Measurements from ENCODE around the gene TRMT10A.
"Not testable (repeated sequence)": the region's sequence is repeated elsewhere in the genome, so short reads cannot be mapped to it uniquely, and the experiment has no call there.

Gene TRMT10A

DNA sequence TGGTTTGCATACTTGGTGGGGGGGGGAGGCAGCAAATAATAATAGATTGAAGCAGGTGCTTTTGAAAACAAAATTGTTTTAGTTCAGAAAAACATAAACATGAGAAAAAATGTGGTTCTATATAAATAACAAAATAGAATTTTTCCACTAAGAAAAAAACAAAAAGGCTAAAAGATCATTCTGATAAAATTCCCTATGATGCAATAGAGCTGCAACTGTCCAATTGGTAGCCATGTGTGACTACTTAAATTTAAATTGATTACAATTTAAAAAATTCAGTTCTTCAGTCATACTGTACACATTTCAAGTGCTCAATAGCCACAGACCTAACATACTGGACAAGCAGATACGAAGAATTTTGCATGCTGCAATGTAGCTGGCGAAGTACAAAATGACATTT, 11.0 kb downstream of the TRMT10A start:
- DNase-seq (ENCODE audit: low spot score), result no peak

- DNase-seq (ENCODE audit: low spot score), result no peak
These were observed 23.4 kb downstream of the TRMT10A start for GRCh38 chr4:99540277-99540939.

GRCh38 chr4:99537674-99538073, 26.2 kb downstream of the TRMT10A start:
- DNase-seq (ENCODE audit: low spot score), result no peak

DNA sequence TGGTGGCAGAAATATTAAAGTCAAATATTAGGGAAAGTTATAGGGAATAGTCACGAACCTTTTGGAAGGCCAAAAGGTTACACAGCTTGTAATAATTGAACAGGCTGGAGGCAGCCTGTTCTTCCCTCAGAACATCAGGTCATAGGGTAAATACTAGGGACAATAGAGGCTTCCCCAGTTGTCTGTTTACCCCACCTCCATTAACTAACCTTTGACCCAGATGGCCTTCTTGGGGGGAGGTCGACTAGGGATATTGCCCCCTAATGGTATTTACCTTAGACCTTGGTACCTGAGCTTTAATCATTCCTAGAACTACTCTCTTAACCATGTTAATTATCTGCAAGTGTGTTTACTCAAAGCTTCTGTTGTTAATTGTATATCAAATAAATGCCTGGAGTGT, 27.0 kb downstream of the TRMT10A start:
- DNase-seq (ENCODE audit: low spot score), result no peak

- no peak for DNase-seq (ENCODE audit: low spot score)
These were observed 27.6 kb downstream of the TRMT10A start for GRCh38 chr4:99536271-99536670.

- DNase-seq (ENCODE audit: low spot score), result not testable (repeated sequence)
These were observed 29.1 kb downstream of the TRMT10A start for GRCh38 chr4:99534699-99535098.

GRCh38 chr4:99529956-99530355, 33.9 kb downstream of the TRMT10A start:
- no peak for DNase-seq (ENCODE audit: low spot score)

DNA sequence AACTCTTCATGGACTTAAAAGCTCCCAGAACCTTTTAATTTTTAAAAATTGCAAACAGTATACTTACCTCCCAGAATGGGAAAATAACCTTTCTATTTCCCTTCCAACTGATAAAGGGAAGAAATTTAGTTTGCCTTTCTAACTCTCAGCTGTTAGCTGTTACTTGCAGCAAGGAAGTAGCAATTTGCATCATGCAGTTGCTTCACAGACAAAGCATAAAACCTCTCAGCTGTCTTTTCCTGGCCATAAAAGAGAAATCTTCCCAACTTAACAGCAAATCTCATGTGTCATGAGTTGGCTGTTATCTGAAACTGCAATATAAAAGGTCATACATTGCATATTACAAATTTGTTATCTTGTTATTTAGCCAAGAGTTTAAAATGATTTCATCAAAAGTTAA, 34.6 kb downstream of the TRMT10A start:
- DNase-seq (ENCODE audit: low spot score), result no peak

- no peak for DNase-seq (ENCODE audit: low spot score)
These were observed 45.1 kb downstream of the TRMT10A start for GRCh38 chr4:99518601-99519295.

- no peak for DNase-seq (ENCODE audit: low spot score)
These were observed 53.1 kb downstream of the TRMT10A start, which contains the start of gene C4orf17 for GRCh38 chr4:99510721-99511120. C4orf17 (plus strand) TSS chr4:99511021; CDS start chr4:99513082, 2,061 bp downstream.

DNA sequence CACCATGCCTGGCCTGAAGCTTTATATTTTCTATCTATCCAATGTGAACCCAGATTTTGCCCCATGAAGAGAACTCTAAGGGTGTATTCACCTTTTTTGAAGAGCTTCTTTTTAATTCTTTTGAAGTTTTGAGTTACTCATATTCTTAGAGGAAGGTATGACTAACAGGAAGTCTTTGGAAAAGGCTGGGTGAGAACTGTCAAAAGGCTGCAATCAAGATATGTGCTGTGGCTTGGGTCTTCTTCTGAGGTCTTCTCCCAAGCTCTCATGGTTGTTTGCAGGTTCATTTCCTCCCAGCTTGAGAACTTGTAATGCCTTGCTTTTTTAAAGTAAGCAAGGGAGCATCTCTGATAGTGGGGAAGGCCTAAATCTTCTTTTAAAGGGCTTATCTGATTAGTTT, 56.1 kb downstream of the TRMT10A start:
- peak; percentile 48 for DNase-seq (ENCODE audit: low spot score)

GRCh38 chr4:99507349-99507748, 56.5 kb downstream of the TRMT10A start:
- no peak for DNase-seq (ENCODE audit: low spot score)

GRCh38 chr4:99506781-99507180, 57.1 kb downstream of the TRMT10A start:
- no peak for DNase-seq (ENCODE audit: low spot score)

DNA sequence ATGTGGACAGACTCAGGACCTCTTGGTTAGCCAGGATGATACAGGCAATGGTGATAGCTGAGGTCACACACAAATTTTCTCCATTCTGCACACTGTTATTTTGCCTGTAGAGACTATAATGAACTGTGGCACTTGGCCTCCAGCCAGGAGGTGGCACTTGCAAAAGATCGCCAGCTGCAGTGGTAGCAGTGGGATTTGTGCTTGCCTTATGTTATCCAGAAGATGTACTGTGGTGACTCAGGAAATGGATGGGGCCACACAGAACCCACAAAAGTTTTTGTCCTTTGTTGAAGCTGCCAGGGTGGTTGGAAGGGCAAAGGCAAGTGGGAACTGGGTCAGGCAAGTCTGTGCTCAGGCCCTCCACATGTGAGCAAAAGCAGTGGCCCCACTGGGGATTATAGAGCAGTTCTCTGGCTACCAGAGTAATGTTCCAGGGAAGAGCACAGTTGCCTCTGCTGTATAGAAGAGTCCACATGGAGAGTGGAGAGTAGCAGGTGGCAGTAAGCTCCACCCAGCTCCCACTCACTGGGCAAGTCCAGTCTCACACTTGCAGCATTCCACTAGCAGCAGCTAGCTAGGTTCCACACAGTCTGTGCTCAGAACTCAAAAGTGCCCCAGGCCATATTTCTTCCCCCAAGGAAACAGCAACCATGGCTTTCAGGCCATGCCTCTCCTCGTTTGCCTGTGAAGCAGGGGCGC, 58.9 kb downstream of the TRMT10A start:
- DNase-seq (ENCODE audit: low spot score), result no peak
